GM12864 (cell line): ENCODE measurements around the gene NOLC1.

ENCODE experiments used
- DNase-seq: peaks from one replicate; pipeline ENCODE4 v3.0.0-alpha.2; 2011; ENCODE audit warnings: low read depth
- H3K4me3 ChIP-seq: 2 replicates; pipeline ENCODE4 v1.5.1; 2011; ENCODE audit warnings: mild to moderate bottlenecking, low read depth, low read length, control low read depth
- TF ChIP-seq, protein P1 (sequence below): IDR thresholded peaks from 2 replicates; pipeline ENCODE4 v1.5.1; 2011; ENCODE audit warnings: low read depth, mild to moderate bottlenecking, moderate library complexity, low read length, control low read depth, inconsistent platforms; ENCODE audit errors: missing control alignments

The NOLC1 gene

DNA sequence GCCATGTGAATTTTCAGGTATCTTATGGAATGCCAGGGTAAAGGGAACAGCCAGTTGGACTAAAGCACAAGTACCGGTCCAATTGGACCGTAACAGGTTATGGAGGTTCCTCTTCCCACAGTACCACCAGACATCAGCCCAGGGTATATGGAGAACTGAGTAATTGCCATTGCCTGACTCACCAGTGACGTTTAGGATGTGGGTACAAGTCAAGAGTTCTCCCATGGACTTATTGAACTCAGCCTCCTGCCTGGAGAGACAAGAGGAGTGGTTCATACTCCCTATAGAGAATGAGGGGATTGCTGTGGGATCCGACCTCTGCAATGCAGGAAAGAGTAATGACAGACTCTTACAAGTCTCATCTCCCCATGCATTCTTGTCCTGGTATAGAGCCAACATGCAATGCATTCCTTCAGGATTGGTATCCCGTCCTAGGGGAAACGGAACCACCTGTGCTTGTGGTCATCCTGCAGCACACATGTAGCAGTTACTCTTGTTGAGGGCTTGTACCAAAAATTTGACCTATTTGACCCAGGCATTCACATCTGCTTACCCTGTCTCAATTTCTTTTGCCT, 43.2 kb downstream of the NOLC1 start:
- H3K4me3 ChIP-seq, result no peak overlapping the region
- TF ChIP-seq, protein P1, sequence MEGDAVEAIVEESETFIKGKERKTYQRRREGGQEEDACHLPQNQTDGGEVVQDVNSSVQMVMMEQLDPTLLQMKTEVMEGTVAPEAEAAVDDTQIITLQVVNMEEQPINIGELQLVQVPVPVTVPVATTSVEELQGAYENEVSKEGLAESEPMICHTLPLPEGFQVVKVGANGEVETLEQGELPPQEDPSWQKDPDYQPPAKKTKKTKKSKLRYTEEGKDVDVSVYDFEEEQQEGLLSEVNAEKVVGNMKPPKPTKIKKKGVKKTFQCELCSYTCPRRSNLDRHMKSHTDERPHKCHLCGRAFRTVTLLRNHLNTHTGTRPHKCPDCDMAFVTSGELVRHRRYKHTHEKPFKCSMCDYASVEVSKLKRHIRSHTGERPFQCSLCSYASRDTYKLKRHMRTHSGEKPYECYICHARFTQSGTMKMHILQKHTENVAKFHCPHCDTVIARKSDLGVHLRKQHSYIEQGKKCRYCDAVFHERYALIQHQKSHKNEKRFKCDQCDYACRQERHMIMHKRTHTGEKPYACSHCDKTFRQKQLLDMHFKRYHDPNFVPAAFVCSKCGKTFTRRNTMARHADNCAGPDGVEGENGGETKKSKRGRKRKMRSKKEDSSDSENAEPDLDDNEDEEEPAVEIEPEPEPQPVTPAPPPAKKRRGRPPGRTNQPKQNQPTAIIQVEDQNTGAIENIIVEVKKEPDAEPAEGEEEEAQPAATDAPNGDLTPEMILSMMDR, result no peak
- DNase-seq, result no peak

DNA sequence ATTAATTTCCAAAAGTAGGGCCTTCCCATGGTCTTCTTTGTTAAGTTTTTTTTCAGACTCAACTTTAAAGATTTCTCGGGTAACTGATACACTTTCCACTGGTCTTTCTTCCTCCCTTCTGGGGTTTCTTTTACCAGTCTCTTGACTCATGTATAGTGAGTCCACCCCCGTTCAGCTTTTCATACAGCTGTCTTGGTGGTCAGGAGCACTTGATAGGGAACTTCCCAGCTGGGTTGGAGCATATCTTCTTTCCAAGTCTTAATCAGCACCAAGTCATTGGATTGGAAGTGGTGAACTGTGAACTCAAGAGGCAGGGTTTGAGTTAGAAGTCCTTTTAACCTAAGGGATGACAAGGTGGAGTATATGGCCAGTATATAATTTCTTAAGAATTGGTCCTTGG, 44.7 kb downstream of the NOLC1 start:
- no peak overlapping the region for H3K4me3 ChIP-seq
- TF ChIP-seq, protein P1, result no peak
- DNase-seq, result no peak

DNA sequence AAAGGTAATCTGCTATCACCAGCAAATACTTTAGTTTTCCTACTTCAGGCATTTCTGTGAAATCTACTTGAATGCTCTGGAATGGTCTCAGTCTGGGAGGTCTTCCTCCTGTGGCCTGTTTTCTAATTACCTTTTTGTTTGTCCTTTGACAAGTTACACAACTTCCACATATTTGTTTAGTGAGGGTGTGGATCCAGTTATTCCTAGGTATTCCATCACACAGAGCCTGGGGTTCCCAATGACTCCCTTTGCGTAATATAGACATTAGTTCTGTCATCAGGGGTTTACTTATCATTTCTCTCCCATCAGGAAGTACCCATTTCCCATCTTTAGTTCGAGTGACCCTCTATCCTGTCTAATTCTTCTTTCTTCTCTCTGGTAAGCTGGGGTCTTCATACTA, 45.8 kb downstream of the NOLC1 start:
- DNase-seq, result no peak
- H3K4me3 ChIP-seq, result no peak overlapping the region
- TF ChIP-seq, protein P1, result no peak

DNA sequence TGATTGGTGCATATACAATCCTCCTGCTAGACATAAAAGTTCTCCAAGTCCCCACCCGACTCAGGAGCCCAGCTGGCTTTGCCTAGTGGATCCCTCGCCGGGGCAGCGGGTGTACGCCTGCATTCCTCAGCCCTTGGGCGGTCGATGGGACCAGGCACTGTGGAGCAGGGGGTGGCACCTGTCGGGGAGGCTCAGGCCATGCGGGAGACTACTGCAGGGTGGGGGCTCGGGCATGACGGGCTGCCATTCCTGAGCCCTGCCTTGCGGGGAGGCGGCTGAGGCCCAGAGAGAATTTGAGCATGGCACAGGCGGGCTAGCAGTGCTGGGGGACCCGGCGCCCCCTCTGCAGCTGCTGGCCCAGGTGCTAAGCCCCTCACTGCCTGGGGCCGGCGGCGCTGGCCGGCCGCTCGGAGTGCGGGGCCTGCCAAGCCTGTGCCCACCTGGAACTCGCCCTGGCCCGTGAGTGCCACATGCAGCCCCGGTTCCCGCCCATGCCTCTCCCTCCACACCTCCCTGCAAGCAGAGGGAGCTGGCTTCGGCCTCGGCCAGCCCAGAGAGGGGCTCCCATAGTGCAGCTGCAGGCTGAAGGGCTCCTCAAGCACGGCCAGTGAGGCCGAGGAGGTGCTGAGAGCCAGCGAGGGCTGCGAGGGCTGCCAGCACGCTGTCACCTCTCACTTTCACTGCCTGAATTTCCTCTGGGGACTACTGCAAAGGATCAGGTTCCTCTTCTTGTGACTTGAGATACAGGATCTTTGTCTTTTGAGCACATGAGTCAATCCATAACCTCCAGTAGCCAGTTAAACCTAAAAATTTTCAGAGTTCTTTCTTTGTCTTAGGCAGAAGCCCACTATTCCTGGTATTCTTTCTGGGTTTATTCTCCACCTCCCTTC, 48.8 kb downstream of the NOLC1 start:
- TF ChIP-seq, protein P1, result no peak
- no peak overlapping the region for H3K4me3 ChIP-seq
- DNase-seq, result no peak

DNA sequence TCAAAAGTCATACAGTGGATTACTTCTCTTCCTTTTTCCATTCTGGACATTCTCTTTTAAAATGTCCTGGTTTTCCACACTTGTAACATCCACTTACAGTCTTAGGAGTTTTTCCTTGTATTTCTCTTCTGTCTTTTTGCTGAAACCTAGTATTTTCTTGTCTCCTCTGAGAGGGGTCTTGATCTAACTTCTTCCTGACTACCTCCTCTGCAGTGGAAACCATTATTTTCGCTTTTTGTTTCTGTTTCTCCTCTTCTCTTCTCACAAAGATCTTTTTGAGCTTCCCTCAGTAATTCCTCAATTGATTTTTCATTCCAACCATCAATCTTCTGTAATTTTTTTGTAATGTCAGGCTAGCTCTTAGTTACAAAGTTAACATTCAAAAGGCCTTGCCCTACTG, 50.2 kb downstream of the NOLC1 start:
- no peak for DNase-seq
- TF ChIP-seq, protein P1, result no peak

DNA sequence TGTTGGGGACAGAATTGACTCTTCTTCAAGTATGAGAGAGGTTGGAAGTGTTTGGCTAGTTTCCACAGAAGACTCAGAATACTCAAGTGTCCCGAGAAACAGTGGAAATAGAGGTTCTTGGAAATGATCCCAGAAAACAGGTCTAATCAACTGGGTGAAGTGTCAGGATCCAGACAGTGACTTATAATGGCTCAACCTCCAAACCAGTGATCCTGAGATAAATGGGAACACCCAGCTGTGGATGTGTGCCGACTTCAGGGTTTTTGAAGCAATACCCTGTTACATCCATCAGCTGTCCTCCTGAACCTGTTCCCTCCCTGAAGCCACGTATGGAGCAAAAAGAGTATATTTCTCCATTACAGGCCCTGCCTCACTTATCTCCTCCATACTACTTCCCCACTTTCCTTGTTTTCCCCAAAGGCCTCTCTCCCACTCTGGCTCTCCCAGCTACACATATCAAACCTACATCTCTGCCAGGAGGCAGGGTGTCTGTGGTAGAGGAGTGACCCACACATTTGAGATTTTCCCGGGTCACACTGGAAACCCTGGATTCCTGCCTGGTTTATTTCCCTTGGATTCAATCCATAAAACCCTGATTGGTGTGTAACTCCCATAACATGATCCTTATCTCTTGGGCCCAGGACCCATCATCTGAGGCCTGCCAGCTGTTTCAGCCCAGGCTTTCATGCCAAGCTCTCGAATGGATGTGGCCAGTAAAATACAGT, 56.3 kb downstream of the NOLC1 start:
- DNase-seq, result no peak
- H3K4me3 ChIP-seq, result no peak overlapping the region
- TF ChIP-seq, protein P1, result no peak

More for the DNA sequence above, 50.2 kb downstream of the NOLC1 start:
- H3K4me3 ChIP-seq, result no peak overlapping the region
